Naive B cell (primary cell): ENCODE measurements around the gene CDKN1C. TPM values are rescaled to one million over a fixed set of nuclear protein-coding genes. Genes with fewer than 3 reads are reported as not detected.
A peak's percentile ranks its signal among the peaks of the same experiment; 100 is the strongest.

ENCODE experiments used
- ATAC-seq, 2 donors: fragments of 150-1000 bp; cut with Tn5 transposase; 2 replicates each; pipeline ENCODE4 v1.10.0; 2021; ENCODE audit warnings: low read depth in 2 of 2, mild to moderate bottlenecking in 2 of 2, moderate library complexity in 2 of 2
- DNase-seq: peaks from one replicate; pipeline ENCODE4 v3.0.0; 2022
- H3K27ac Mint-ChIP-seq, 6 donors: one replicate each; pipeline ENCODE4 v1.8.0; 2020 to 2022; ENCODE audit warnings: mild to moderate bottlenecking in 6 of 6, mixed read lengths in 6 of 6, moderate library complexity in 5 of 6, inconsistent platforms in 2 of 6
- H3K27me3 Mint-ChIP-seq, 3 donors: one replicate each; pipeline ENCODE4 v1.8.0; 2021 to 2022; ENCODE audit warnings: mixed read lengths in 3 of 3, mild to moderate bottlenecking in 1 of 3
- H3K36me3 Mint-ChIP-seq, 2 donors: one replicate each; pipeline ENCODE4 v1.8.0; 2020 to 2022; ENCODE audit warnings: mixed read lengths in 2 of 2, inconsistent platforms in 1 of 2, mild to moderate bottlenecking in 1 of 2
- H3K4me1 Mint-ChIP-seq, 3 donors: one replicate each; pipeline ENCODE4 v1.8.0; 2020 to 2022; ENCODE audit warnings: mixed read lengths in 3 of 3, inconsistent platforms in 1 of 3, mild to moderate bottlenecking in 1 of 3, moderate library complexity in 1 of 3
- H3K4me3 Mint-ChIP-seq, 8 donors: one replicate each; pipeline ENCODE4 v1.8.0; 2020 to 2022; ENCODE audit warnings: mild to moderate bottlenecking in 8 of 8, mixed read lengths in 8 of 8, moderate library complexity in 8 of 8, inconsistent platforms in 2 of 8
- H3K9me3 Mint-ChIP-seq, 7 donors: one replicate each; pipeline ENCODE4 v1.8.0; 2020 to 2022; ENCODE audit warnings: mixed read lengths in 7 of 7, mild to moderate bottlenecking in 5 of 7, inconsistent platforms in 2 of 7, moderate library complexity in 1 of 7
- polyA plus RNA-seq, 6 donors: library from polyadenylated mRNA; unstranded; fragments of 300-500 nt; fragmentation: Illumina TruSeq; gene quantifications; one replicate each; pipeline ENCODE4 v1.2.3, GENCODE V29; 2021; ENCODE audit warnings: low read depth in 6 of 6

CDKN1C gene
- under 1 TPM in 1 of 6 donors, not detected in 5; 0.25 TPM for polyA plus RNA-seq

DNA sequence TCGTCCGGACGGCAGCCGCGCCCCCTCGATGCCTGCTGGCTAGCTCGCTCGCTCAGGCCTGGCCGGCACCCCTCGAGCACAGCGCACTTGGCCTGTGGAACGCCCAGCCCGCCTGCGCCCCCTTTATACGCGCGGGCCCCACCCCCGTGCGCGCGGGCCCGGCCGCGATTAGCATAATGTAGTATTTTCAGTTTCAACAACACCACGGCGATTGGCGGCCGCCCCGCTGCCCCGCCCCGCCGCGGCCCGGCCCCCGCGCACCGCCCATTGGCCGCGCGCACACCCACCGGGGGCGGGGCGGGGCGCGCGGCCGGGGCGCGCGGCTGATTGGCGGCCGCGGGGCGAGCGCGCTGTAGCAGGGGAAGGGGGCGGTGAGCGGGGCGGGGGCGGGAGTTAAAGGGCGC, at the start of gene CDKN1C:
Gene CDKN1C (minus strand): TSS at position 98 of the 404 bp plus-strand sequence. CDS start 319 bp downstream, outside the sequence.
- peak; percentile 87 to 88 for ATAC-seq
- H3K9me3 Mint-ChIP-seq, result no peaks in the 10 kb centered on the region
- no peaks in the 10 kb centered on the region for H3K36me3 Mint-ChIP-seq
- H3K4me1 Mint-ChIP-seq, result peaks cover 7 to 20% (median 15%) of the 10 kb centered on the region in 3 donors
- peaks cover 4 to 25% (median 17%) of the 10 kb centered on the region in 3 donors for H3K27me3 Mint-ChIP-seq
- DNase-seq, result peak; percentile 83
- H3K27ac Mint-ChIP-seq, result peak within 1 kb of the TSS in 2 of 6 donors; percentile 68 to 93
- peak within 1 kb of the TSS; percentile 78 to 95 (median 89) for H3K4me3 Mint-ChIP-seq

DNA sequence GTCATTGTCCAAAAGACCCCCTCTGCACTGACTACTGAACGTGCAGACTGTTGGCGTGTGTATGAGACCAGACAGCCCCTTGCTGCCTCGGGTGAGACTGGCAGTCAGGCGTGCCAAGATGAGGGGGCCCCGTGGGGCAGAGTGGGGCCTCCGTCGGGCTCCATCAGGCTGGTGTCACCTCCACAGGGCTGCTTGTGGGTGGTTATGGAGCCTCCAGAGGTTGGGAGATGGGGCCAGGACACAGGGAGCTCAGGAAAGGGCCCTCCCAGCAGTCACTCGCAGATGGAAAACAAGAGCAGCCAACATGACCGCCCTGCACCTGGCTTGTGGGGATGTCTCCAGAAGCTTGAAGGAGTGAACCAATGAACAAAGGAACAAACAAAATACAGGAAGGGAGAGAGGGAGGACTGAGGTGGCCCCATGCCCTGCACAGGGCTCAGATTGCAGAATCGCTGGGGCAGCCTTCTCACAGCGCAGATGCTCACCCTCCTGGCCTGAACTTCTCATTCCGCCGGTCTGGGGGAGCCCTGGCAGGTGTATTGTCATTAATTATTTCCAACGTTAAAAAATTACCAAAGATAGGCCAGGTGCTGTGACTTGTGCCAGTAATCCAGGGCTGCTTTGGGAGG, 49.1 kb upstream of the CDKN1C start:
- Mint-ChIP-seq H3K9me3 (peaks cover 13 to 26% (median 15%) of the 10 kb centered on the region in 7 donors), H3K4me3 (no peak overlapping the region), H3K36me3 (peaks cover 0 to 20% of the 10 kb centered on the region in 2 donors), H3K4me1 (peaks cover 7 to 10% (median 8%) of the 10 kb centered on the region in 3 donors), H3K27me3 (peaks cover 4 to 19% (median 17%) of the 10 kb centered on the region in 3 donors), H3K27ac (peak overlapping the region in 1 of 6 donors; percentile 81)
- no peak for DNase-seq
- no peak for ATAC-seq

DNA sequence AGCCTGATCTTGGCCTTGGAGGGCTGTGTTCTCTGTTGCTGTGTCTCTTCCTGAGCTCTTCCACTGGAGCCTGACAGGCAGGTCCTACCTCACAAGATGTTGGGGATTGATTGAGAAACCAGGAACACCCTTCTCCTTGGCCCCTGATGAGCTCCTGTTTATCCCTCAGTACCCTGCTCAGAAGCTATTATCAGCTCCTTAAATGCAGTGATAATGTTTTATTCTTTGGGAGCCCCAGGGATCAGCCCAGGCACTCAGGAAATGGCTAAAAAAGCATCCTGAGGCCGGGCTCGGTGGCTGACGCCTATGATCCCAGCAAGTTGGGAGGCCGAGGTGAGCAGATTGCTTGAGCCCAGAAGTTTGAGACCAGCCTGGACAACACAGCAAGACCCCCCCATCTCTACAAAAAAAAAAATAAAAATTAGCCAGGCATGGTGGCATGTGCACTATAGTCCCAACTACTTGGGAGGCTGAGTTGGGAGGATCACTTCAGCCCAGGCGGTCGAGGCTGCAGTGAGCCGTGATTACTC, 48.5 kb upstream of the CDKN1C start:
- Mint-ChIP-seq H3K4me3 (no peak overlapping the region), H3K9me3 (peaks cover 12 to 23% (median 15%) of the 10 kb centered on the region in 7 donors), H3K27ac (no peak overlapping the region), H3K4me1 (peaks cover 8 to 12% (median 8%) of the 10 kb centered on the region in 3 donors), H3K36me3 (peaks cover 0 to 20% of the 10 kb centered on the region in 2 donors), H3K27me3 (peaks cover 6 to 21% (median 20%) of the 10 kb centered on the region in 3 donors)
- ATAC-seq (no peak), DNase-seq (no peak)

DNA sequence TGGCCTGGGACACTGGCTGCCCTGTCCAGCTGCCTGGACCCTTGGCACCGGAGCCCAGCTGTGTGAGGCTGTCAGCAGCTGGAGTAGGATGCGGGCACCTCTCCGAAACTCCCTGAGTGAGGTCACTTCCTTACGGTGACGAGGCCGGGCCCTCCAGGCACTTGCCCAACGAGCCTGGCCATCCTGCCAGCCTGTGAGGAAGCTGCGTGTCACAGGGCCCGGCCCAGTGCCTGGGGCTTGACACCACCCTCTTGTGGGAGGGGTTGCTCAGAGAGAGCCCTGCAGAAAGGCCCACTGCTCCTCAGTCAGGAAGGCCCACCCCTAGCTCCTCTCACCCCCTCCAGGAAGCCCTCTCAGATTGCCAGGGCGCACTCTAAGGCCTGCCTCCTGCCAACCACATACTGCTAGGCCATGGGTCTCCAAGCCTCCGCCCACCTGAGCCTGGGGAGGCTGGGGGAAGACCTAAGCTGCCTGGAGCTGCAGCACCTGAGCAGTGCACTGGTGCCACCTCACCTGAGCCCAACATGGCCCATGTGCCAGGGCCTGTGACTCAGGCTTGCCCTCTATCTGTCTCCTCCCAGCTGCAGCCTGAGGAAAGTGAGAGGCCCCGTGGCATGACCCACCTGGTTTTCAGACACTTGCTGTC, 47.9 kb upstream of the CDKN1C start:
- Mint-ChIP-seq H3K27ac (no peak overlapping the region), H3K4me1 (peaks cover 8 to 16% (median 9%) of the 10 kb centered on the region in 3 donors), H3K9me3 (peaks cover 9 to 17% (median 10%) of the 10 kb centered on the region in 7 donors), H3K27me3 (peaks cover 8 to 24% (median 21%) of the 10 kb centered on the region in 3 donors), H3K36me3 (peaks cover 0 to 15% of the 10 kb centered on the region in 2 donors), H3K4me3 (no peak overlapping the region)
- DNase-seq (no peak), ATAC-seq (peak; percentile 37 to 53)

DNA sequence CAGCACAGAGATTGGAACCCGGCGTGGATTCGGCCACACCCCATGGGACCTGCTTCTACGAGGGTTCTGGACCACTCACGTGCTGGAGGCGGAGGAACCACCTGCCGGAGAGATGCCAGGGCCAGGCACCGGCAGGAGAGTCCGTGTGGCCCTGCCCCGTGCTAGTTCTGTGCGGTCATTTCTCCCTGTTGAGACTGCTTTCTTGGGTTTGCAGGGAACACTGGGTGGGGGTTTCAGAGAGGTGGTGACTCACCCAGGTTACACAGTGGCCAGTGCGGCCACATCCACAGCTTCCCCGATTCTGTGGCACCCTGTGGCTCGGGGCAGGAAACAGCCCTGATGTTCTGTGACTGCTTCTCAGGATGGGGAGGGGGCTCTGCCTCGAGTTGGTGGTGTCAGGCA, 47.3 kb upstream of the CDKN1C start:
- Mint-ChIP-seq H3K9me3 (peaks cover 5 to 10% (median 7%) of the 10 kb centered on the region in 7 donors), H3K4me1 (peaks cover 8 to 22% (median 14%) of the 10 kb centered on the region in 3 donors), H3K4me3 (peak overlapping the region in 1 of 8 donors; percentile 33), H3K36me3 (peaks cover 0 to 8% of the 10 kb centered on the region in 2 donors), H3K27me3 (peaks cover 13 to 30% (median 26%) of the 10 kb centered on the region in 3 donors), H3K27ac (peak overlapping the region in 1 of 6 donors; percentile 19)
- DNase-seq (no peak), ATAC-seq (no peak)

DNA sequence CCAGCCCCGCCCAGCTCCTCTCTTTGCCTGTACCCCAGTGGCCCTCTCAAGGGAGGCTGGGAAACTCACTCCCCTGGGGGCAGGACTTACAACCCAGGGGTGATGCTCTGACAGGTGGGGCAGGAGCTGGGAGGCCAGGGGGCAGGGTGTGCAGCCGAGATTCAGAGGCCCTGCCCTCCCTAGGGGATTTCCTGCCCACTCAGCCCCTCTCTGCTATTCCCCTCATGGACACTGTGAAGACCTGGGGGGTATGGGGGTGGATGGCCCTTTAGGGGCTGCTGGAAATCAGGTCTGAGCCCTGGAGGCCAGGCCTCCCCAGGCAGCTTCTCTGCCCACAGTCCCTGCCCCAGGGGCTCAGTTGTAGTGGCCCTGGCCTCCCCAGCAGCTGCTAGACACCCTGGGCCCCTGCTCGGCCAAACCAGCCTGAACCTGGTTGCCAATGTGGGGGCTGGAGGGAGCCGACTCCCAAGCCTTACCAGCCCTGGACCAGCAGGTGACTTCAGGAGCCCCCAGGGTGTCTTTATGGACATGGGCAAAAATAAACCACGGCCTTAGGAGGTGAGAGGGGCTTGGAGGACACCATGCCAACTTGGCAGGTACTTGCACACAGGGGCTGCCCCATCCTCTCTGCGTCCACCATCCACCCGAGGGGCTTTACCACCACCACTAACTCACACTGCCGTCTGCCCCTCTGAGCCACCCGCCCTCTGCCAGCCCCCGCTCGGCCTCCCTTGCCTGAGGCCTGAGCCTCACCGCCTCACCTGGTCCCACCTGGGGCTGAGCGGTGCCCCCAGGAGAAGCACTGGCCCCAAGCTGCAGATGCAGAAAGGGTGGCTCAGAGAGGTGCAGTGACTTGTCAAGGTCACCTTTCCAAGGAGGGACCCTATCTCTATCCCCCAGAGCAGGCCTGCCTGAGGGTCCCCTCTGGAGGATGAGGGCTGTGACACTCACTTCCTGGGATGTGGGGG, 46.5 kb upstream of the CDKN1C start:
- Mint-ChIP-seq H3K27ac (no peak overlapping the region), H3K4me3 (peak overlapping the region in 1 of 8 donors; percentile 47), H3K36me3 (peaks cover 0 to under 1% of the 10 kb centered on the region in 2 donors), H3K4me1 (peaks cover 8 to 24% (median 17%) of the 10 kb centered on the region in 3 donors), H3K9me3 (peaks cover 0 to 2% (median 0%) of the 10 kb centered on the region in 7 donors), H3K27me3 (peaks cover 18 to 37% (median 34%) of the 10 kb centered on the region in 3 donors)
- DNase-seq (no peak), ATAC-seq (no peak)

DNA sequence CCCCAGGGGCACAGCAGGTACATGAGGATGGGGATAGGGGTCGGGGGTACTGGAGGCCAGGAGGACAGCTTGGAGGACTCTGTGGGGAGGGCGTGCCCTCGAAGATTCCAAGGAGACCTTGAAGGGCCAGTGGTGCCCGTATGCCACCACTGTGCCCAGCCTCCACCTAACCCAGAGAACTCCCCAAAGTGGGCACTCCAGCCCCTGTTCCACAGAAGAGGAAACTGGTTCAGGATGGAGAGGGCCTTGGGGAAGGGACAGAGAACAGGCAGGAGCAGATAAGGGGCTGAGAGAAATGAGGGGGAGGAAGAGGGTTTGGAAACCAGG, 45.8 kb upstream of the CDKN1C start:
- H3K27ac Mint-ChIP-seq, result no peak overlapping the region
- peaks cover 8 to 24% (median 17%) of the 10 kb centered on the region in 3 donors for H3K4me1 Mint-ChIP-seq
- no peak for DNase-seq
- H3K36me3 Mint-ChIP-seq, result no peaks in the 10 kb centered on the region
- no peak for ATAC-seq
- peaks cover 18 to 44% (median 40%) of the 10 kb centered on the region in 3 donors for H3K27me3 Mint-ChIP-seq
- no peaks in the 10 kb centered on the region for H3K9me3 Mint-ChIP-seq
- H3K4me3 Mint-ChIP-seq, result no peak overlapping the region

DNA sequence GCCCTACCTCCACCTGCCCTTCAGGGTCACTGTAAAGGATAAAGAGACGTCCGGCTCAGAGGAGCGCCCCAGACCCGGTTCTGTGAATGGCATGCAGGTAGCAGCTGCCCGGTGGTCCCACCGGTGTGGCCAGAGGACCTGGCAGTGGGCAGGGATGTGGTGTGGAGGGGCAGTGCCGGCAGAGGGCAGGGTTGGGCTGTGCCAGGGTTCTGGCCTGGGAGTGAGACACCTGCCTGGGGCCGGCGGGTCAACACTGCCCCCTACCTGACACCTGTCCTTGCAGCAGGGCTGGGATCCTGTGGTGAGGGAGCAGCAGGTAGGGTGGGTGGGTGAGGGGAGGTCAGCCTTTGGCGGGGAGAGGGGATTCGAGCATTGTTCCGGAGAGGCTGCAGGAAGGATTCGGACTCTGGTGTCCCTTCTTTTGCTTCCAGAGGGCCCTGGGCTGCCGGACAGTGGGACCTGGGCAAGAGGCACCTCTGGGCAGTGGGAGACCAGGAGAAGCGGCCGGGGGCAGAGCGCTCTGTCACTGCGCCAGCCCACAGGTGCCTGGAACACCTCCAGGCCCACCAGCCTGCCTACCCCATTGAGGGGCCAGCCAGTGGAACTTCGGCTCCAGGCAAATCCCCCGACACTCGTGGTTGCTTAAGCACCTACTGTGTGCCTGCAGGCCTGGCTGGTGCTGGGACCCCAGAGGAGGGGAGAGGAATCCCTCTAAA, 45.3 kb upstream of the CDKN1C start:
- H3K4me1 Mint-ChIP-seq, result peaks cover 8 to 24% (median 17%) of the 10 kb centered on the region in 3 donors
- H3K9me3 Mint-ChIP-seq, result no peaks in the 10 kb centered on the region
- H3K27ac Mint-ChIP-seq, result peak overlapping the region in 2 of 6 donors; percentile 32 to 88
- peak overlapping the region; percentile 72 to 90 (median 85) for H3K4me3 Mint-ChIP-seq
- H3K36me3 Mint-ChIP-seq, result no peaks in the 10 kb centered on the region
- peaks cover 18 to 46% (median 42%) of the 10 kb centered on the region in 3 donors for H3K27me3 Mint-ChIP-seq
- DNase-seq (no peak), ATAC-seq (peak; percentile 44)

DNA sequence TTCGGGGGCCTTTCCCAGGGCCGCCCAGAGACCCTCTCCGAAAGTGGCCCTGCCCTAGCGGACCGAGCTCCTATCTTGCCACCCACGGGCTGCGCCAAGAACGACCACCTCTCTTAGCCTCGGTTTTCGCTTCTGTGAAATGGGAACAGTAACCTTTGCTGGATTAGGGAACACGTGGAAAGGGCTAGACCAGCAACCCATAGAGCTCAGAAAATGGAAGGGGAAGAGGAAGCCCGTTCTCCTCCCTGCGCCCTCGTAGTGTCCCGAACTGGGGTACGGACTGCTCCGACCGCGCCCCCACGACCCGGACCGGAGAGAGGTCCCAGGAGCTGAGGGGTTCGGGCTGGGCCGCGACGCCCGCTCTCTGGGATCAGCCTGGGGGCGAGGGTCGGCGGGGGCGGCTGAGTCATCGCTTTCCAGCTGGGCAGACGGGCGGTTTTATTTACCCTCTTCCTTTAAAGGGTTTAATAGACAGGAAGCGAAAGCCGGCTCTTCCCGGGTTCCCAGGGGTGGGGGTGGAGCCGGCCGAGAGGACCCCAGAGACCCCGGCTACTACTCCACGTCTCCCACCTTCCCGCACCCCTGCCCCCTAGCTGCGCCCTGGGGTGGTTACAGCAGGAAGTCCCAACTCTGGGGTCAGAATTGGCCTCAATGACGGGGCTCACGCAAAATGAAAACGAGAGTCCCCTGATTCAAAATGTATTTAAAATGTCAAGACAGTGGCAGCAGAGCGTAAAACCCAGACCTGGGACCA, 44.6 kb upstream of the CDKN1C start:
- DNase-seq (peak; percentile 25), ATAC-seq (peak; percentile 44 to 57)
- Mint-ChIP-seq H3K4me3 (peak overlapping the region; percentile 72 to 90 (median 85)), H3K36me3 (no peaks in the 10 kb centered on the region), H3K27me3 (peaks cover 18 to 46% (median 42%) of the 10 kb centered on the region in 3 donors), H3K9me3 (no peaks in the 10 kb centered on the region), H3K4me1 (peaks cover 8 to 24% (median 17%) of the 10 kb centered on the region in 3 donors), H3K27ac (peak overlapping the region in 3 of 6 donors; percentile 32 to 88 (median 63))

DNA sequence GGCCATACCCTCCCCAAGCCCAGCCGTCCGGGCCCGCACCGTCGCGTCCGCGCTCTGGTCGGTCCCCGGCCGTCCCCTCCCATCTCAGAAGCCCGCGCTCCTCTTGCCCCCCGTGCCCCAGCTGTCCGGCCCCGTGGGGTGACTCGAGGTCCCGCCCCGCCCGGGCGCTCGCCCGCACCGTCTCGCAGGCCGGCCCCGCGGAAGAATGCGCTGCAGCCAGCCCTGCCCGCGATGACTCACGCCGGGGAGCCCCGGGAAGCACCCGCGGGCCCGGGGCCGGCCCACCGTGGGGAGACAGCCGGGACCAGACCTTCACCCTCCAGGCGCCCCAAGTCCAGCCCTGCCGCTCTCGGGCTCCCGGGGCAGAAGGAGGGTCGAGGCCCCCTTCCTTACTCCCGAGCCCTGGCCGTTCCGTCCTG, 44.0 kb upstream of the CDKN1C start:
- Mint-ChIP-seq H3K9me3 (no peaks in the 10 kb centered on the region), H3K36me3 (no peaks in the 10 kb centered on the region), H3K27me3 (peaks cover 18 to 46% (median 42%) of the 10 kb centered on the region in 3 donors), H3K27ac (no peak overlapping the region), H3K4me1 (peaks cover 8 to 24% (median 17%) of the 10 kb centered on the region in 3 donors), H3K4me3 (peak overlapping the region in 7 of 8 donors; percentile 61 to 86 (median 82))
- DNase-seq (no peak), ATAC-seq (peak in 1 of 2 donors; percentile 17)

DNA sequence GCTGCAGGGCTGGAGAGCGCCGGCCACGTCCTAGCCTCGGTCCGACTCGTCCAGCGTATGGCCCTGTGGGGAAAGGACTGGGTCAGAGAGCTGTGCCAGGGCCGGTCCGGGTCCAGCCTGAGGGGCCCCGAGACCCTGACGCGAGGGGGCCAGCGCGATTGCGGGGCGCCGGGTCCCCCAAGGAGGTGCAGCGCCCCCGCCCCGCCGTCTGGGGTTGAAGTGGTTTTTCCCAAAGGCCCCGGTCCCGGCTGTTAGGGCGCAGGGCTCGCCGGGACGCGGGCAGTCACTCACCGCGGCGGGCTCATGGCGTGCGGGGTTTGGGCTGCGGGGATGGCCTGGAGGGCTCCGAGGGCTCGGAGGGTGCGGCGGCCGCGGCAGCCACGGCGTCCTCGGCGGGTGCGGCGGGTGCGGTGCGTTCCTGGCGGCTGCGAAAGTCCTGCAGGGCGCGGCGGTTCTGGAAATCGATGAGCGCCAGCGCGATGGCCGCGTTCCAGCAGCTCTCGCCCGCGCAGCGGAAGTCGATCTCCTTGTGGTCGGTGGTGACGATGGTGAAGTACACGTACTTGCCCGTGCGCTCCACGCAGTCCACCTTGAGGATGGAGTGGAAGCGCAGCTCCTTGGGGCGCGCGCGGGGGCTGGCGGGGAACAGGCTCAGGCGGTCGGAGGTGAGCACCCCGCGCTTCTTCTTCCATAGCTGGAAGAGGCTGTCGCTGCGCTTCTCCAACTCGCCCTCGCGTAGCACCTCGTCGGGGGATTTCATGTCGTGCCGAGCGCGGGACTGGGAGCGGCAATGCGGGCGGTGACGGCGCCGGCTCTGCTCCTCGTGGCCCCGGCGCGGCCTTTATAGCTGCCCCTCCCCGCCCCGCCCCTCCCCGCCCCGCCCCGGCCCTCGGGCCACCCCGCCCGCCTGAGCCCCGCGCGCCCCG, 43.3 kb upstream of the CDKN1C start, which contains the start of gene PHLDA2:
Gene PHLDA2 (minus strand): TSS at position 816 of the 926 bp plus-strand sequence. CDS start 56 bp downstream, at position 760.
- no peak for DNase-seq
- no peaks in the 10 kb centered on the region for H3K36me3 Mint-ChIP-seq
- peaks cover 18 to 46% (median 42%) of the 10 kb centered on the region in 3 donors for H3K27me3 Mint-ChIP-seq
- H3K27ac Mint-ChIP-seq, result peak within 1 kb of the TSS in 2 of 6 donors; percentile 32 to 42
- peak; percentile 42 to 44 for ATAC-seq
- H3K4me3 Mint-ChIP-seq, result peak within 1 kb of the TSS; percentile 72 to 90 (median 86)
- H3K9me3 Mint-ChIP-seq, result no peaks in the 10 kb centered on the region
- peaks cover 8 to 24% (median 17%) of the 10 kb centered on the region in 3 donors for H3K4me1 Mint-ChIP-seq
